SU-DHL-6 (cell line): Measurements from ENCODE around the gene ISLR2.

Source experiments
- CTCF ChIP-seq: fragments of 200-600 bp; sonication (generic); IDR thresholded peaks from one replicate; pipeline ENCODE4 v1.5.1; 2017; ENCODE audit warnings: antibody characterized with exemption, mild to moderate bottlenecking, low read length, moderate library complexity; ENCODE audit not compliant: insufficient read depth, poor library complexity, severe bottlenecking
- EZH2phosphoT487 ChIP-seq: fragments of 200-600 bp; sonication (generic), shearing (Covaris generic); conservative IDR thresholded peaks from 2 replicates; pipeline ENCODE4 v1.6.1; 2018; ENCODE audit warnings: mild to moderate bottlenecking, antibody characterized with exemption, low read length, moderate library complexity, mixed read lengths

DNA sequence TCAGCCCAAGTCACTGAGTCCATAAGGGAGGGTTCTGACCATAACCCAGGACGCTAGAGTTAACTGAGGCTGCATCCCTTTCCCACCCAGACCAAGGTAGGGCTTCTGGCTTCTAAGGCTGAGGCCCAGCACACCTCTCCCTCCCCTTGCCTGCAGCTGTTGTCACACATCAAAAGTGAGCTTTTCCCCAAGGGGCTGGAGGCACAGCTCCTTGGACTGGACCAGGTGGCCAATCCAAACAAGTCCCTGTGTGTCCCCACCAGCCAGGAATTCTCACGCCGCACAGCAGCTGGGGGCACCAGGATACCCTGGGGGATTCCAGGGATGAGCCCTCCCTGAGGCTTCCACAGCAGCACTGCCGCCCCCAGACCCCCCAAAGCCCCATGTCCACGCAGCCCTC lies 22.3 kb upstream of the ISLR2 start:
- TF ChIP-seq CTCF, result no peak
- no peak for TF ChIP-seq EZH2phosphoT487
